HepG2 (cell line): ENCODE measurements around the gene DIPK1A. TPM values are rescaled to one million over a fixed set of nuclear protein-coding genes. Genes with fewer than 3 reads are reported as not detected.

Experiments used
- ATAC-seq: fragments of 200-7000 bp; cut with Tn5 transposase; 3 replicates; pipeline ENCODE4 v1.9.1; 2020; ENCODE audit warnings: mild to moderate bottlenecking, moderate library complexity
- BruUV-seq: library from RNA; stranded (reverse); fragments of 400-500 nt; replicated peaks from 2 replicates; lab custom pipeline; 2021; lab: Mats Ljungman, UMichigan
- CTCF ChIA-PET: fragments of 300-600 bp; formaldehyde crosslinking; extraction: SDS; loops from one replicate; lab custom pipeline; 2021; ENCODE audit warnings: low total read pairs, inconsistent platforms, low intra/inter-chr PET ratio; lab: Yijun Ruan, JAX
- POLR2A ChIA-PET: fragments of 350-600 bp; sonication (Branson Sonifier 250); formaldehyde crosslinking; loops from one replicate; lab custom pipeline; 2020; ENCODE audit warnings: antibody characterized with exemption, inconsistent platforms; lab: Yijun Ruan, JAX
- DNase-seq: peaks from one replicate; pipeline ENCODE4 v3.0.0-alpha.2; 2015; ENCODE audit warnings: low spot score
- FAIRE-seq: peaks from 3 replicates; lab custom pipeline; 2011; peaks lifted over from hg19 to GRCh38; lab: Jason Lieb, UNC
- H2AFZ ChIP-seq: one replicate; pipeline ENCODE4 v1.6.1; 2011; ENCODE audit warnings: low read length, inconsistent platforms
- H3K27ac ChIP-seq: fragments of 300-600 bp; 3 replicates; pipeline ENCODE4 v1.8.0; 2011; ENCODE audit warnings: mixed run types, mild to moderate bottlenecking, mixed read lengths, low read length, inconsistent platforms; ENCODE audit not compliant: insufficient read depth; ENCODE audit errors: extremely low read length
- H3K27me3 ChIP-seq, 2 experiments: fragments of 200-600 bp in 1 of 2; 2 replicates in 1 of 2; 3 replicates in 1 of 2; pipeline versions ENCODE4 v1.6.0 to v1.8.0; 2011; ENCODE audit warnings: low read length in 2 of 2, mild to moderate bottlenecking in 2 of 2, moderate library complexity in 2 of 2, inconsistent platforms in 1 of 2; ENCODE audit not compliant: insufficient read depth in 2 of 2, control insufficient read depth in 1 of 2
- H3K36me3 ChIP-seq, 2 experiments: fragments of 200-600 bp in 1 of 2; replicated peaks in 1 of 2; 2 replicates in 1 of 2; 3 replicates in 1 of 2; pipeline versions ENCODE4 v1.5.1 to v1.8.0; 2011; ENCODE audit warnings: low read length in 2 of 2, inconsistent platforms in 1 of 2; ENCODE audit not compliant: insufficient read depth in 2 of 2, control insufficient read depth in 1 of 2
- H3K4me1 ChIP-seq: 2 replicates; pipeline ENCODE4 v1.5.1; 2012; ENCODE audit warnings: low read length, inconsistent platforms; ENCODE audit not compliant: insufficient read depth
- H3K4me2 ChIP-seq: 2 replicates; pipeline ENCODE4 v1.6.0; 2011; ENCODE audit warnings: low read depth, low read length, inconsistent platforms
- H3K4me3 ChIP-seq, 3 experiments: fragments of 200-600 bp in 1 of 3; sonication (generic), shearing (Covaris generic) in 1 of 3; replicated peaks in 1 of 3; 2 replicates each; pipeline ENCODE4 v1.5.1; 2011 to 2016; ENCODE audit warnings: low read length in 3 of 3, inconsistent platforms in 2 of 3, low read depth in 2 of 3, mild to moderate bottlenecking in 2 of 3, control low read depth in 1 of 3, mixed read lengths in 1 of 3; ENCODE audit not compliant: insufficient read depth in 1 of 3
- H3K79me2 ChIP-seq: one replicate; pipeline ENCODE4 v1.6.1; 2011; ENCODE audit warnings: low read length, inconsistent platforms; ENCODE audit not compliant: insufficient read depth
- H3K9ac ChIP-seq: 2 replicates; pipeline ENCODE4 v1.6.0; 2011; ENCODE audit warnings: mild to moderate bottlenecking, low read depth, low read length, inconsistent platforms; ENCODE audit not compliant: insufficient read depth
- H3K9me3 ChIP-seq: 2 replicates; pipeline ENCODE4 v1.5.1; 2012; ENCODE audit warnings: mild to moderate bottlenecking, low read length
- H4K20me1 ChIP-seq: 2 replicates; pipeline ENCODE4 v1.6.0; 2011; ENCODE audit warnings: inconsistent platforms, mild to moderate bottlenecking, low read length, moderate library complexity; ENCODE audit not compliant: insufficient read depth
- CREM ChIP-seq, 2 experiments: sonication (generic) in 1 of 2; formaldehyde crosslinking in 1 of 2; IDR thresholded peaks; 2 replicates each; pipeline versions ENCODE4 v1.4.0 to v1.6.1; 2016 to 2020; ENCODE audit warnings: antibody characterized with exemption in 1 of 2, mild to moderate bottlenecking in 1 of 2, missing genetic modification reagents in 1 of 2
- MAFF ChIP-seq: IDR thresholded peaks from 2 replicates; pipeline ENCODE4 v1.6.1; 2011; ENCODE audit warnings: low read depth, low read length, improper control_type of control experiment
- MAFK ChIP-seq, 2 experiments: IDR thresholded peaks in 1 of 2; conservative IDR thresholded peaks in 1 of 2; 2 replicates each; pipeline ENCODE4 v1.6.1; 2011; ENCODE audit warnings: improper control_type of control experiment in 2 of 2, low read length in 2 of 2
- ZNF121 ChIP-seq: sonication (generic); formaldehyde crosslinking; IDR thresholded peaks from 2 replicates; pipeline ENCODE4 v1.5.0; 2020; ENCODE audit warnings: mild to moderate bottlenecking, missing genetic modification reagents
- WGBS: methylation state at CpG from one replicate; pipeline ENCODE4 v1.1.6; 2017; ENCODE audit warnings: low lambda C conversion rate; 5-methylcytosine and 5-hydroxymethylcytosine counted together
- in situ Hi-C: cut with HindIII; loops from 2 replicates; pipeline ENCODE4 v1.10.0; 2017; ENCODE audit warnings: low pct_unique_long_range_greater_than_20kb; ENCODE audit not compliant: extremely low pct_ligation_motif_present
- intact Hi-C: fragments of 100-400 bp; cut with micrococcal nuclease; formaldehyde crosslinking; loops from one replicate; pipeline ENCODE4 v1.10.0; 2022; ENCODE audit not compliant: unreplicated experiment
- polyA plus RNA-seq, 8 experiments: library from polyadenylated mRNA; depleted of rRNA in 3 of 8; stranded (reverse) in 7 of 8; unstranded in 1 of 8; fragments of >200 nt; fragmentation: Illumina TruSeq in 4 of 8; extraction: Trizol in 4 of 8; gene quantifications; 2 replicates each; pipeline versions ENCODE4 v1.2.1 to v1.2.3, GENCODE V29; 2011 to 2016; ENCODE audit warnings: low read depth in 4 of 8, missing spikeins in 1 of 8, mixed read lengths in 1 of 8; ENCODE audit not compliant: insufficient read depth in 1 of 8
- total RNA-seq, 5 experiments: library from RNA; depleted of rRNA; stranded (reverse); fragments of >200 nt; fragmentation: Illumina TruSeq; extraction: Trizol; gene quantifications; 2 replicates each; pipeline ENCODE4 v1.2.3, GENCODE V29; 2016; ENCODE audit warnings: low read depth in 1 of 5
- TF ChIP-seq, protein P1 (sequence below): IDR thresholded peaks from 2 replicates; pipeline ENCODE4 v1.6.1; 2016; ENCODE audit warnings: low read depth, missing genetic modification reagents, missing compliant biosample characterization

The DIPK1A gene
- total and polyA plus RNA-seq, 2 of the 13 experiments (the other 11 are each of a cell fraction or from before 2014, with no cell fraction given): 8.4 TPM

DNA sequence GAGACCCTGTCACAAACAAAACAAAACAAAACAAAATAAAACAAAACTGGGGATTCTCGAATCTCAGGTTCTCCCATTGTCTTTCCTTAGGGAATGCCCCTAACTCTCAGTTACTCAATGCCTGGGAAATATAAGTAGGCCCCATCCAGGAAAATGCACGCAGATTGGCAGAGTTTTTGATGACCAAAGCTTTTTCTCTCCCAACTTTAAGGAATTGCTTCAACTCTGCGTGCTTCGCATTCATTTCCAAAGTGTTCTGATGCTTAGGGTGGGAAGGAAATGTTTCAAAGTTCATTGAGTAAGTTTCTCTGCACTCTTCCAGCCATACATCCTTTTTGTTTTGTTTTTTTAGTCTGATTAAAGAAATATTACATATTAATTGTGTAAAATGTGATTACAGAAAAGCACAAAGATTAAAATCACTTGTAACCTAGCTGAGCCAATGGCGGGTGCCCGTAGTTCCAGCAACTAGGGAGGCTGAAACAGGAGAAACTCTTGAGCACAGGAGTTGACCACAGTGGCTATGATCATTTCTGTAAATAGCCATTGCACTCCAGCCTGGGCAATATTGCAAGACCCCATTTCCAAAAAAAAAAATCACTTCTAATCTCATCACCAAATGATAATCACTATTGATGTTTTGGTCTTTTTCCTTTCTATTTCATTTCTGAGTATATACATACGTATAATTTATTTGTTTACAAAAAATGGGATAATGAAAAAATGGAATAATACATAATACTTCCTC lies 157.9 kb downstream of the DIPK1A start:
- no TSS peak for BruUV-seq
- H3K27me3 ChIP-seq: no peaks in the 10 kb centered on the region
- peaks cover 17% of the 10 kb centered on the region for H3K4me1 ChIP-seq
- H3K36me3 ChIP-seq: no peaks in the 10 kb centered on the region
- no peak for FAIRE-seq
- no peak for DNase-seq
- ATAC-seq: no peak
- intact Hi-C loops (no loop called here), in situ Hi-C loops (no loop called here)
- ChIA-PET POLR2A (no interaction called here), CTCF (no interaction called here)
- H3K9me3 ChIP-seq: no peaks in the 10 kb centered on the region
- H2AFZ ChIP-seq: no peak overlapping the region
- TF ChIP-seq MAFK (conservative IDR thresholded peaks at IDR 0.05 in 1 of 2, IDR thresholded peaks at IDR 0.05 in 1 of 2; ENCODE audit: low read length in 2 of 2): peak; percentile 68 to 81; a peak in 3 of 4 replicates
- TF ChIP-seq CREM (IDR thresholded peaks at IDR 0.05): no peak
- TF ChIP-seq CREM (CRISPR knock-in tag; IDR thresholded peaks at IDR 0.05): no peak
- TF ChIP-seq ZNF121 (CRISPR knock-in tag): peak; percentile 46; the same call in 1 of the 2 replicates
- TF ChIP-seq, protein P1, sequence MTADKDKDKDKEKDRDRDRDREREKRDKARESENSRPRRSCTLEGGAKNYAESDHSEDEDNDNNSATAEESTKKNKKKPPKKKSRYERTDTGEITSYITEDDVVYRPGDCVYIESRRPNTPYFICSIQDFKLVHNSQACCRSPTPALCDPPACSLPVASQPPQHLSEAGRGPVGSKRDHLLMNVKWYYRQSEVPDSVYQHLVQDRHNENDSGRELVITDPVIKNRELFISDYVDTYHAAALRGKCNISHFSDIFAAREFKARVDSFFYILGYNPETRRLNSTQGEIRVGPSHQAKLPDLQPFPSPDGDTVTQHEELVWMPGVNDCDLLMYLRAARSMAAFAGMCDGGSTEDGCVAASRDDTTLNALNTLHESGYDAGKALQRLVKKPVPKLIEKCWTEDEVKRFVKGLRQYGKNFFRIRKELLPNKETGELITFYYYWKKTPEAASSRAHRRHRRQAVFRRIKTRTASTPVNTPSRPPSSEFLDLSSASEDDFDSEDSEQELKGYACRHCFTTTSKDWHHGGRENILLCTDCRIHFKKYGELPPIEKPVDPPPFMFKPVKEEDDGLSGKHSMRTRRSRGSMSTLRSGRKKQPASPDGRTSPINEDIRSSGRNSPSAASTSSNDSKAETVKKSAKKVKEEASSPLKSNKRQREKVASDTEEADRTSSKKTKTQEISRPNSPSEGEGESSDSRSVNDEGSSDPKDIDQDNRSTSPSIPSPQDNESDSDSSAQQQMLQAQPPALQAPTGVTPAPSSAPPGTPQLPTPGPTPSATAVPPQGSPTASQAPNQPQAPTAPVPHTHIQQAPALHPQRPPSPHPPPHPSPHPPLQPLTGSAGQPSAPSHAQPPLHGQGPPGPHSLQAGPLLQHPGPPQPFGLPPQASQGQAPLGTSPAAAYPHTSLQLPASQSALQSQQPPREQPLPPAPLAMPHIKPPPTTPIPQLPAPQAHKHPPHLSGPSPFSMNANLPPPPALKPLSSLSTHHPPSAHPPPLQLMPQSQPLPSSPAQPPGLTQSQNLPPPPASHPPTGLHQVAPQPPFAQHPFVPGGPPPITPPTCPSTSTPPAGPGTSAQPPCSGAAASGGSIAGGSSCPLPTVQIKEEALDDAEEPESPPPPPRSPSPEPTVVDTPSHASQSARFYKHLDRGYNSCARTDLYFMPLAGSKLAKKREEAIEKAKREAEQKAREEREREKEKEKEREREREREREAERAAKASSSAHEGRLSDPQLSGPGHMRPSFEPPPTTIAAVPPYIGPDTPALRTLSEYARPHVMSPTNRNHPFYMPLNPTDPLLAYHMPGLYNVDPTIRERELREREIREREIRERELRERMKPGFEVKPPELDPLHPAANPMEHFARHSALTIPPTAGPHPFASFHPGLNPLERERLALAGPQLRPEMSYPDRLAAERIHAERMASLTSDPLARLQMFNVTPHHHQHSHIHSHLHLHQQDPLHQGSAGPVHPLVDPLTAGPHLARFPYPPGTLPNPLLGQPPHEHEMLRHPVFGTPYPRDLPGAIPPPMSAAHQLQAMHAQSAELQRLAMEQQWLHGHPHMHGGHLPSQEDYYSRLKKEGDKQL (CRISPR knock-in tag): no peak
- TF ChIP-seq MAFF: peak; percentile 63
- no peak overlapping the region for H3K4me3 ChIP-seq
- 52% methylated on average over 7 of the region's 7 CpGs for WGBS
- no peak overlapping the region for H3K4me2 ChIP-seq
- H3K27ac ChIP-seq: no peak overlapping the region
- H4K20me1 ChIP-seq: no peaks in the 10 kb centered on the region
- no peaks in the 10 kb centered on the region for H3K79me2 ChIP-seq
- H3K9ac ChIP-seq: no peak overlapping the region
